ENCODE measurements around the gene ANKRD9. TPM values are rescaled to one million over a fixed set of nuclear protein-coding genes. Genes with fewer than 3 reads are reported as not detected.

ANKRD9 gene
- total and polyA plus RNA-seq, 2 of the 13 experiments (the other 11 are each of a cell fraction or from before 2014, with no cell fraction given) = 10.0 to 15.0 TPM

DNA sequence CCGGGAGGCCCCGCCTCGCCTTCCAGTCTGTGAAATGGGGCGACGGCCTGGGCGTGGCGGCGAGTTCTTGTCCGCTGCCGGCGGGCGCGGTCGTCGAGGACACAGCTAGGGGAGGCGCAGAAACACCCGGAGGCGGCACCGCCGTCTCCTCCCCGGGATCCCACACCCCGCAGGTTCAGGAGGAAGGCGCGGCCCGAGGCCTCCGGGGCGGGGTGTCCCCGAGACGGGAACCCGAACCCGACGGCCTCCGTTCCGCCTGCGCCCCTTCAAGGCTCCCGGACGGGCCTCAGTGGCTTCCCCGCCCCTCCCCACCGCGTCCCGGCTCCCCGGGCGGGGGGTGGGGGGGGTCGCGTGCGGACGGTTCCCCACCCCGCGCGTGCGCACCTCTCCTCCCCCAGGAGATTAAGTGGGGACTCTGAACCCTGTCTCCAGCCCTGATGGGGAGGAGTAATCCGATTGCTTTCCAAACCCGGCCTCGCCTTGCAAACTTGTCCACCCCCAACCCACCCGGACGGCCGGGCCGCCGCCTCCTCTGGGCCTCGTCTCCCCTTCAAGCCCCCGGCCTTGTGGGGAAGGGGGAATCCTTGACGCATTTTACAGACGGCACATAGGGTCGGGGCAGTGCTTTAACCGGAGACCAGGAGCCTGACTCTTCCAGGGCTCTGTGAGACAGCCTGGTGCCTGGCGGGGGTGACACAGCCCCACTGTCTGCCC is 35.3 kb upstream of the ANKRD9 start (continued):
- TF ChIP-seq, protein P1, sequence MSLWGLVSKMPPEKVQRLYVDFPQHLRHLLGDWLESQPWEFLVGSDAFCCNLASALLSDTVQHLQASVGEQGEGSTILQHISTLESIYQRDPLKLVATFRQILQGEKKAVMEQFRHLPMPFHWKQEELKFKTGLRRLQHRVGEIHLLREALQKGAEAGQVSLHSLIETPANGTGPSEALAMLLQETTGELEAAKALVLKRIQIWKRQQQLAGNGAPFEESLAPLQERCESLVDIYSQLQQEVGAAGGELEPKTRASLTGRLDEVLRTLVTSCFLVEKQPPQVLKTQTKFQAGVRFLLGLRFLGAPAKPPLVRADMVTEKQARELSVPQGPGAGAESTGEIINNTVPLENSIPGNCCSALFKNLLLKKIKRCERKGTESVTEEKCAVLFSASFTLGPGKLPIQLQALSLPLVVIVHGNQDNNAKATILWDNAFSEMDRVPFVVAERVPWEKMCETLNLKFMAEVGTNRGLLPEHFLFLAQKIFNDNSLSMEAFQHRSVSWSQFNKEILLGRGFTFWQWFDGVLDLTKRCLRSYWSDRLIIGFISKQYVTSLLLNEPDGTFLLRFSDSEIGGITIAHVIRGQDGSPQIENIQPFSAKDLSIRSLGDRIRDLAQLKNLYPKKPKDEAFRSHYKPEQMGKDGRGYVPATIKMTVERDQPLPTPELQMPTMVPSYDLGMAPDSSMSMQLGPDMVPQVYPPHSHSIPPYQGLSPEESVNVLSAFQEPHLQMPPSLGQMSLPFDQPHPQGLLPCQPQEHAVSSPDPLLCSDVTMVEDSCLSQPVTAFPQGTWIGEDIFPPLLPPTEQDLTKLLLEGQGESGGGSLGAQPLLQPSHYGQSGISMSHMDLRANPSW (CRISPR knock-in tag; IDR thresholded peaks at IDR 0.05; ENCODE audit: borderline replicate concordance) = no peak; the same call in 1 of the 2 replicates
- no peak for TF ChIP-seq NPAS2 (CRISPR knock-in tag; IDR thresholded peaks at IDR 0.05; ENCODE audit: borderline replicate concordance)
- TF ChIP-seq ZNF841 (CRISPR knock-in tag; IDR thresholded peaks at IDR 0.05; ENCODE audit: borderline replicate concordance) = no peak
- TF ChIP-seq SNRNP70 (IDR thresholded peaks at IDR 0.05; ENCODE audit: low read depth, low read length) = no peak
- TF ChIP-seq ESRRA (CRISPR knock-in tag; IDR thresholded peaks at IDR 0.05; ENCODE audit: low read depth) = peak; percentile 53
- TF ChIP-seq, protein P2, sequence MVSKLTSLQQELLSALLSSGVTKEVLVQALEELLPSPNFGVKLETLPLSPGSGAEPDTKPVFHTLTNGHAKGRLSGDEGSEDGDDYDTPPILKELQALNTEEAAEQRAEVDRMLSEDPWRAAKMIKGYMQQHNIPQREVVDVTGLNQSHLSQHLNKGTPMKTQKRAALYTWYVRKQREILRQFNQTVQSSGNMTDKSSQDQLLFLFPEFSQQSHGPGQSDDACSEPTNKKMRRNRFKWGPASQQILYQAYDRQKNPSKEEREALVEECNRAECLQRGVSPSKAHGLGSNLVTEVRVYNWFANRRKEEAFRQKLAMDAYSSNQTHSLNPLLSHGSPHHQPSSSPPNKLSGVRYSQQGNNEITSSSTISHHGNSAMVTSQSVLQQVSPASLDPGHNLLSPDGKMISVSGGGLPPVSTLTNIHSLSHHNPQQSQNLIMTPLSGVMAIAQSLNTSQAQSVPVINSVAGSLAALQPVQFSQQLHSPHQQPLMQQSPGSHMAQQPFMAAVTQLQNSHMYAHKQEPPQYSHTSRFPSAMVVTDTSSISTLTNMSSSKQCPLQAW (CRISPR knock-in tag; IDR thresholded peaks at IDR 0.05) = no peak
- no peak for TF ChIP-seq ZNF883 (CRISPR knock-in tag; IDR thresholded peaks at IDR 0.05; ENCODE audit: not compliant biosample characterization)
- 0 out of 2 replicates have a peak, but pooled peaks have one; percentile 41 for TF ChIP-seq KLF15 (CRISPR knock-in tag; IDR thresholded peaks at IDR 0.05; ENCODE audit: borderline replicate concordance)
- TF ChIP-seq HNRNPH1 (optimal IDR thresholded peaks at IDR 0.05; ENCODE audit: low read depth, low read length) = no peak
- TF ChIP-seq ZNF792 (CRISPR knock-in tag; IDR thresholded peaks at IDR 0.05) = no peak
- TF ChIP-seq, protein P3, sequence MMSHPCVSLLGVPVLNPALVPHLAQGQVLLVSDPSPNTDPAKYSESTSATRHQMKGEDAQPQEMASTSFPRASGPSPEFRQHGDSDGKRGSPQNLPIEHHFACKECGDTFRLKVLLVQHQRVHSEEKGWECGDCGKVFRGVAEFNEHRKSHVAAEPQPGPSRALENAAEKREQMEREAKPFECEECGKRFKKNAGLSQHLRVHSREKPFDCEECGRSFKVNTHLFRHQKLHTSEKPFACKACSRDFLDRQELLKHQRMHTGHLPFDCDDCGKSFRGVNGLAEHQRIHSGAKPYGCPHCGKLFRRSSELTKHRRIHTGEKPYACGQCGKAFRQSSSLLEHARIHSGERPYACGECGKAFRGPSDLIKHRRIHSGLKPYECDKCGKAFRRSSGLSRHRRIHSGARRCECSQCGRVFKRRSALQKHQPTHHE (CRISPR knock-in tag; IDR thresholded peaks at IDR 0.05; ENCODE audit: borderline replicate concordance) = no peak; the same call in 1 of the 2 replicates
- no peak for TF ChIP-seq CREM (IDR thresholded peaks at IDR 0.05)
- TF ChIP-seq CREM (CRISPR knock-in tag; IDR thresholded peaks at IDR 0.05) = no peak
- TF ChIP-seq SKI (IDR thresholded peaks at IDR 0.05; ENCODE audit: partially characterized antibody) = peak; percentile 16
- TF ChIP-seq RCOR2 (CRISPR knock-in tag; IDR thresholded peaks at IDR 0.05) = peak; percentile 43; the same call in 1 of the 2 replicates
- TF ChIP-seq NFIC (IDR thresholded peaks at IDR 0.05; ENCODE audit: low read length) = no peak
- no peak for TF ChIP-seq SRF (IDR thresholded peaks at IDR 0.05; ENCODE audit: low read depth, low read length)
- TF ChIP-seq, protein P4, sequence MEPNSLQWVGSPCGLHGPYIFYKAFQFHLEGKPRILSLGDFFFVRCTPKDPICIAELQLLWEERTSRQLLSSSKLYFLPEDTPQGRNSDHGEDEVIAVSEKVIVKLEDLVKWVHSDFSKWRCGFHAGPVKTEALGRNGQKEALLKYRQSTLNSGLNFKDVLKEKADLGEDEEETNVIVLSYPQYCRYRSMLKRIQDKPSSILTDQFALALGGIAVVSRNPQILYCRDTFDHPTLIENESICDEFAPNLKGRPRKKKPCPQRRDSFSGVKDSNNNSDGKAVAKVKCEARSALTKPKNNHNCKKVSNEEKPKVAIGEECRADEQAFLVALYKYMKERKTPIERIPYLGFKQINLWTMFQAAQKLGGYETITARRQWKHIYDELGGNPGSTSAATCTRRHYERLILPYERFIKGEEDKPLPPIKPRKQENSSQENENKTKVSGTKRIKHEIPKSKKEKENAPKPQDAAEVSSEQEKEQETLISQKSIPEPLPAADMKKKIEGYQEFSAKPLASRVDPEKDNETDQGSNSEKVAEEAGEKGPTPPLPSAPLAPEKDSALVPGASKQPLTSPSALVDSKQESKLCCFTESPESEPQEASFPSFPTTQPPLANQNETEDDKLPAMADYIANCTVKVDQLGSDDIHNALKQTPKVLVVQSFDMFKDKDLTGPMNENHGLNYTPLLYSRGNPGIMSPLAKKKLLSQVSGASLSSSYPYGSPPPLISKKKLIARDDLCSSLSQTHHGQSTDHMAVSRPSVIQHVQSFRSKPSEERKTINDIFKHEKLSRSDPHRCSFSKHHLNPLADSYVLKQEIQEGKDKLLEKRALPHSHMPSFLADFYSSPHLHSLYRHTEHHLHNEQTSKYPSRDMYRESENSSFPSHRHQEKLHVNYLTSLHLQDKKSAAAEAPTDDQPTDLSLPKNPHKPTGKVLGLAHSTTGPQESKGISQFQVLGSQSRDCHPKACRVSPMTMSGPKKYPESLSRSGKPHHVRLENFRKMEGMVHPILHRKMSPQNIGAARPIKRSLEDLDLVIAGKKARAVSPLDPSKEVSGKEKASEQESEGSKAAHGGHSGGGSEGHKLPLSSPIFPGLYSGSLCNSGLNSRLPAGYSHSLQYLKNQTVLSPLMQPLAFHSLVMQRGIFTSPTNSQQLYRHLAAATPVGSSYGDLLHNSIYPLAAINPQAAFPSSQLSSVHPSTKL (CRISPR knock-in tag; IDR thresholded peaks at IDR 0.05) = peak; percentile 69; the same call in 1 of the 2 replicates
- TF ChIP-seq MAFG (CRISPR knock-in tag; IDR thresholded peaks at IDR 0.05) = no peak
- TF ChIP-seq MTA1 (CRISPR knock-in tag; IDR thresholded peaks at IDR 0.05; ENCODE audit: borderline replicate concordance) = peak; percentile 55; the same call in 1 of the 2 replicates
- no peak for TF ChIP-seq NFE2L1 (CRISPR knock-in tag; IDR thresholded peaks at IDR 0.05; ENCODE audit: borderline replicate concordance)
